MCF 10A (cell line): ENCODE measurements around the gene FBXO38. TPM values are rescaled to one million over a fixed set of nuclear protein-coding genes. Genes with fewer than 3 reads are reported as not detected.

ENCODE experiments used
- BruUV-seq: library from RNA; stranded (reverse); fragments of 400-500 nt; replicated peaks from 2 replicates; lab custom pipeline; 2021; lab: Mats Ljungman, UMichigan
- CTCF ChIA-PET: fragments of 300-600 bp; sonication (Branson Sonifier 250); formaldehyde crosslinking; extraction: SDS; loops from one replicate; lab custom pipeline; 2021; ENCODE audit warnings: antibody characterized with exemption, inconsistent platforms; lab: Yijun Ruan, JAX
- POLR2A ChIA-PET: fragments of 300-600, 350-650 bp; sonication (Branson Sonifier 250); formaldehyde crosslinking; extraction: SDS; loops from one replicate; lab custom pipeline; 2020; ENCODE audit warnings: antibody characterized with exemption, inconsistent platforms; lab: Yijun Ruan, JAX
- DNase-seq: peaks from one replicate; pipeline ENCODE4 v3.0.0-alpha.2; 2018; ENCODE audit not compliant: unreplicated experiment
- H3K27ac Mint-ChIP-seq: one replicate; pipeline ENCODE4 v1.8.0; 2022; ENCODE audit warnings: mild to moderate bottlenecking, low read depth, mixed read lengths; ENCODE audit not compliant: unreplicated experiment
- H3K27me3 Mint-ChIP-seq: one replicate; pipeline ENCODE4 v1.8.0; 2022; ENCODE audit warnings: mixed read lengths; ENCODE audit not compliant: insufficient read depth, unreplicated experiment
- H3K36me3 Mint-ChIP-seq: one replicate; pipeline ENCODE4 v1.8.0; 2022; ENCODE audit warnings: mild to moderate bottlenecking, moderate library complexity, mixed read lengths; ENCODE audit not compliant: insufficient read depth, unreplicated experiment
- H3K4me1 Mint-ChIP-seq: one replicate; pipeline ENCODE4 v1.8.0; 2022; ENCODE audit warnings: mixed read lengths; ENCODE audit not compliant: insufficient read depth, unreplicated experiment
- H3K4me3 Mint-ChIP-seq: one replicate; pipeline ENCODE4 v1.8.0; 2022; ENCODE audit warnings: mild to moderate bottlenecking, moderate library complexity, mixed read lengths; ENCODE audit not compliant: unreplicated experiment
- H3K9me3 Mint-ChIP-seq: one replicate; pipeline ENCODE4 v1.8.0; 2022; ENCODE audit warnings: mixed read lengths; ENCODE audit not compliant: unreplicated experiment
- CTCF ChIP-seq: fragments of 200-600 bp; IDR thresholded peaks from one replicate; pipeline ENCODE4 v1.8.0; 2022; ENCODE audit warnings: antibody characterized with exemption, mild to moderate bottlenecking; ENCODE audit not compliant: unreplicated experiment
- intact Hi-C: fragments of 100-400 bp; cut with micrococcal nuclease; formaldehyde crosslinking; loops from 2 replicates; pipeline ENCODE4 v1.14.1; 2022
- total RNA-seq: library from RNA; stranded (reverse); gene quantifications from 2 replicates; pipeline ENCODE4 v1.2.3, GENCODE V29; 2022

Gene FBXO38
- total RNA-seq, 1 experiment from 2014 or later, result 54.4 TPM

GRCh38 chr5:148372166-148372725, 11.5 kb upstream of the FBXO38 start:
- DNase-seq, result no peak
- H3K36me3 Mint-ChIP-seq, result no peaks in the 10 kb centered on the region
- H3K9me3 Mint-ChIP-seq, result no peaks in the 10 kb centered on the region
- H3K27ac Mint-ChIP-seq, result peak overlapping the region; percentile 4
- intact Hi-C loops, result loop anchor here (5.0 kb wide), 1 partner anchor 515 kb away; no protein-coding TSS in a partner anchor
- no TSS peak for BruUV-seq
- no peak for TF ChIP-seq CTCF
- peaks cover 7% of the 10 kb centered on the region for H3K4me1 Mint-ChIP-seq
- H3K27me3 Mint-ChIP-seq, result no peaks in the 10 kb centered on the region
- H3K4me3 Mint-ChIP-seq, result no peak overlapping the region
- POLR2A ChIA-PET, result interaction anchor here (0.7 to 1.6 kb wide), 2 partner anchors 10 to 985 kb away, joined by 3 read pairs; no protein-coding TSS in a partner anchor
- CTCF ChIA-PET, result interaction anchor here (0.5 to 6.8 kb wide), 14 partner anchors 8 to 1422 kb away, joined by 3 to 136 read pairs (median 4); no protein-coding TSS in a partner anchor

- ChIA-PET CTCF (interaction anchor here (0.5 to 6.8 kb wide), 18 partner anchors 9 to 1423 kb away, joined by 3 to 136 read pairs (median 4); no protein-coding TSS in a partner anchor), POLR2A (interaction anchor here (1.6 kb wide), 1 partner anchor 10 kb away, joined by 3 read pairs; no protein-coding TSS in a partner anchor)
- BruUV-seq, result no TSS peak
- Mint-ChIP-seq H3K4me1 (peaks cover 7% of the 10 kb centered on the region), H3K4me3 (no peak overlapping the region), H3K27ac (peak overlapping the region; percentile 4), H3K9me3 (no peaks in the 10 kb centered on the region), H3K27me3 (no peaks in the 10 kb centered on the region), H3K36me3 (no peaks in the 10 kb centered on the region)
- TF ChIP-seq CTCF, result no peak
- no peak for DNase-seq
- intact Hi-C loops, result loop anchor here (5.0 kb wide), 1 partner anchor 516 kb away; no protein-coding TSS in a partner anchor
Measured at GRCh38 chr5:148372893-148373292, 10.9 kb upstream of the FBXO38 start.

- H3K27me3 Mint-ChIP-seq, result no peaks in the 10 kb centered on the region
- intact Hi-C loops, result loop anchor here (1.0 to 5.0 kb wide), 6 partner anchors 61 to 518 kb away; no protein-coding TSS in a partner anchor
- no peaks in the 10 kb centered on the region for H3K9me3 Mint-ChIP-seq
- ChIA-PET CTCF (interaction anchor here (0.6 to 6.8 kb wide), 100 partner anchors 8 to 1674 kb away, joined by 3 to 136 read pairs (median 5); partner anchors contain the start of genes FBXO38, MARCOL, SPINK14 and SPINK7), POLR2A (interaction anchor here (1.0 to 1.9 kb wide), 5 partner anchors 8 to 195 kb away, joined by 3 to 9 read pairs (median 6); partner anchors contain the start of gene FBXO38)
- peaks cover 7% of the 10 kb centered on the region for H3K4me1 Mint-ChIP-seq
- BruUV-seq, result no TSS peak
- H3K27ac Mint-ChIP-seq, result no peak overlapping the region
- H3K36me3 Mint-ChIP-seq, result no peaks in the 10 kb centered on the region
- peak; percentile 94 for TF ChIP-seq CTCF
- peak; percentile 86 for DNase-seq
- H3K4me3 Mint-ChIP-seq, result no peak overlapping the region
Measured at GRCh38 chr5:148374690-148375360, 8.9 kb upstream of the FBXO38 start.

- Mint-ChIP-seq H3K27ac (no peak overlapping the region), H3K4me1 (peaks cover 7% of the 10 kb centered on the region), H3K27me3 (no peaks in the 10 kb centered on the region), H3K36me3 (no peaks in the 10 kb centered on the region), H3K9me3 (no peaks in the 10 kb centered on the region), H3K4me3 (no peak overlapping the region)
- ChIA-PET CTCF (interaction anchor here (0.7 to 6.8 kb wide), 14 partner anchors 12 to 739 kb away, joined by 3 to 136 read pairs (median 18); no protein-coding TSS in a partner anchor), POLR2A (no interaction called here)
- no peak for TF ChIP-seq CTCF
- no TSS peak for BruUV-seq
- DNase-seq, result no peak
- intact Hi-C loops, result no loop called here
Measured at GRCh38 chr5:148376198-148376597, 7.6 kb upstream of the FBXO38 start.
